ENCODE results near the gene SRRM2.

Gene SRRM2

DNA sequence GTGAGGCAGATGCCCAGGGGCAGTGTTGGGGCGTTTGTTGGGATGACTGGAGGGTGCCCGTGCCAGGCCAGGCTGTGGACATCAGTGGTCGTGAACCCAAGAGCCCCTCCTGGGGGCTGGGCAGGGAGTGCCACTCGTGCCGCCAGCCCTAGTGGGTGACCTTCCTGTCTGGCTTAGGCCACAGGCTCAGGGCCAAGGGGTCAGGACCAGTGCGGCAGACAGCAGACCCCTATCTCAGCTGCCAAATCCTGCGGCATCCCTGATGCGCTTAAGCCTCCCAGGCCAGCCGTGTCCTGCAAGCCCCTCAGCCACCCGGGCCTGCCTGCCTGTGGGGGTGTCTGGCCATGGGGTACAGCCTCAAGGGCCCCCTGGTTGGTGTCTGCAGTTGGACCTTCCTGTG lies 47.1 kb upstream of the SRRM2 start:
- CTCF ChIA-PET, result no interaction called here
- no peak for DNase-seq (ENCODE audit: extremely low spot score)
- POLR2A ChIA-PET, result no interaction called here
- no peak for TF ChIP-seq ZNF384 (IDR thresholded peaks at IDR 0.05)
- TF ChIP-seq FOXA1 (IDR thresholded peaks at IDR 0.05), result no peak
- TF ChIP-seq LEF1 (IDR thresholded peaks at IDR 0.05; ENCODE audit: borderline replicate concordance), result no peak
- TF ChIP-seq BHLHE40 (IDR thresholded peaks at IDR 0.05; ENCODE audit: borderline replicate concordance), result no peak
- TF ChIP-seq SP1 (IDR thresholded peaks at IDR 0.05), result no peak
- no peak for TF ChIP-seq PKNOX1 (IDR thresholded peaks at IDR 0.05)

DNA sequence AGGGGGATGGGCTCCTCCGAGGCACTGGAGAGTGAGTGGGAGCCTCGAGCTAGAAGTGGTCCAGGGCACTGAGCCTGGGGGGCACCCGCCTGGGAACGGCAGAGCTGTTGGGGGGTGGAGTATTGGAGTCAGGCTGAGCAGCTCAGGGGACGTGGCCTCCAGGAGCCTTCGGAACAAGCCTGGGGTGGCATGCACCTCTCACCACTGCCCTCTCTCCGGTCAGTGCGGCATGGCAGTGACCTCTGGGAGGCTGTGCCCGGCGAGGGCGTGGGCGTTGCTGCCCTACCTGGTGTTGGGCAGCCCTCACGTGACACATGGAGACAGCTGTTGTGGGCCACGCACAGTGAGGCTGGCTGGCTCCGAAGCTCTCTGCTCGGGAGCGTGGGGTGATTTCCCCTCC lies 46.4 kb upstream of the SRRM2 start:
- TF ChIP-seq FOXK2 (IDR thresholded peaks at IDR 0.05) (no peak), L3MBTL2 (conservative IDR thresholded peaks at IDR 0.05) (no peak), CTBP1 (IDR thresholded peaks at IDR 0.05; ENCODE audit: borderline replicate concordance) (no peak), SP1 (IDR thresholded peaks at IDR 0.05) (no peak), ARNT (IDR thresholded peaks at IDR 0.05) (no peak), TARDBP (IDR thresholded peaks at IDR 0.05) (no peak), ZNF384 (IDR thresholded peaks at IDR 0.05) (no peak), ELF4 (IDR thresholded peaks at IDR 0.05) (no peak), FOXA1 (IDR thresholded peaks at IDR 0.05) (no peak), BHLHE40 (IDR thresholded peaks at IDR 0.05; ENCODE audit: borderline replicate concordance) (no peak), HDGF (IDR thresholded peaks at IDR 0.05; ENCODE audit: borderline replicate concordance) (no peak), FOXM1 (IDR thresholded peaks at IDR 0.05; ENCODE audit: borderline replicate concordance) (no peak), NFRKB (IDR thresholded peaks at IDR 0.05) (no peak), LEF1 (IDR thresholded peaks at IDR 0.05; ENCODE audit: borderline replicate concordance) (no peak), PKNOX1 (IDR thresholded peaks at IDR 0.05) (no peak), SUZ12 (IDR thresholded peaks at IDR 0.05) (no peak)
- POLR2A ChIA-PET, result no interaction called here
- no peak for DNase-seq (ENCODE audit: extremely low spot score)
- CTCF ChIA-PET, result no interaction called here

DNA sequence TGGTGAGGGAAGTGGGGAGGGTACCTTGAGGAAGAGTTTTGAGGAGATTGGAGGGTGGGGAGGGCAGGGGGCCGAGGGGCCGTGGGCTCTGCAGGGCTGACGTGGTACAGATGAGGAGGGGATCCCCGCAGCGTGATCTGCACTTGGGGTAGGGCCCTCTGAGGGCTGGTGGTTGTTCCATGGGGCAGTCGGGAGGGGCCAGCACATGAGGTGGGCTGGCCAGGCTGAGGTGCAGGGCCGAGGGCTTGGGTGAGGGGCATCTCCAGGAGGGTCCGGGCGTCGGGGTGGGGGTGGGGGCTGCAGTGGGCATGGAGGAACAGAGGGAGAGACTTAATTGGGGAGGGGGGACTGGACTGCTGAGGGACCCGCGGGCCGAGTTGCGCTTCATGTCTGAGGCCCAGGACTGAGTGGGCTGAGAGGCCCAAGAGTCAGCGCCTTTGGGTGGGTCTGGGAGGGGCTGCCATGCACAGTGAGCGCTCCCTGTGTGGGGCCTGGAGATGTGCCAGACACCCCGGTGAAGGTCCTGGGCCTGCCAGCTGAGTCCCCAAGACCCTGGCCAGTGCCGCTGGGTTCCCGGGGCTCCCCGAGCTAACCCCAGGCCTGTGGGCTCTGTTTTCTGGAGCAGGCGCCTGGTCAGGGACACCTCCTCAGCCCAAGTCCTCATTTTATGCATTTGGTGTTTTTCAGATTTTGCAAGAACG lies 45.7 kb upstream of the SRRM2 start:
- POLR2A ChIA-PET, result interaction anchor here (0.5 to 1.9 kb wide), 2 partner anchors 24 to 44 kb away, joined by 3 to 6 read pairs; partner anchors contain the start of gene KCTD5
- no peak for DNase-seq (ENCODE audit: extremely low spot score)
- TF ChIP-seq FOXM1 (IDR thresholded peaks at IDR 0.05; ENCODE audit: borderline replicate concordance) (no peak), TARDBP (IDR thresholded peaks at IDR 0.05) (no peak), SUZ12 (IDR thresholded peaks at IDR 0.05) (no peak)
- CTCF ChIA-PET, result no interaction called here

DNA sequence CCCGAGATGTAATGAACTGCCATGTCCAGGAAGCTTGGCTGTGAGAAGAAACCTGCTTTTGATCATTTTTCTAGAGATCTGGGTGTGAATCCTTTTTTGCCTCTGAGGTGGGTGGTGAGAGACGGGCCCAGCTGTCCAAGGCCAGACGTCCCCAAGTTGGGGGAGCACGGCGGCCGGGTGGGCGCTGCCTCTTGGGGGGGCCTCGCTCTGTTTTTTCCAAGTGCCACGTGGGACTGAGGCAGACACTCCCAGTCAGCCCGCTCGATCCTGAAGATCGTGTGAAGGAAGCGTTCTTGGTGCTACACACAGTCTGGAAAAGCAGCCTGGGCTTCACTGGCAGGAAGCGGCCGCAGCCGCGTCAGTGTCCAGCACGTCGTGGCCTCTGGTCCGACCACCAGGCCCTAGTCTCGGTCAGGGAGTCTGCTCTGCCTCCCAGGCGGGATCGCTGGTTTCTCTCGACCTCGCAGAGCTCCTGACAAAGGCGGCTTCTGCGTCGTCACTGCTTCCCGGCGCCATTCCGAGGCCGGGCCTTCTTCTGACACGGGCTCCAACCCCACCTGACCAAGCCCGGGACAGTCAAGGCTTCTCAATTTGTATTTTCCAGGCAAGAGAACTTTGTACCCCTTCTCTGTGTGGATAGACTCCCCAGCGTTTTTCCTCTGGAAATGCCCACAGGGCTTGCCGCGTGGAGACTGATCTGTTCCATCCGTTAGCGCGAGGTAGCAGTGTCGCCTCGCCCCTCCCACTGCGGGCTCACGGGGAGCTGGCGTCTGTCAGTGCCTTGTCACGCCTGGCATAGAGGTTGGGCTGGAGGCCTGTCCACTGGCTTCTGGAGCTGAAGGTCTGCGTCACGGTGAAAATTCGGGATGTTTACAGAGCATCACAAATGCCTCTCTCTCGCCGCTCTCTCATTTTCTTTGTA lies 44.8 kb upstream of the SRRM2 start:
- ChIA-PET CTCF (no interaction called here), POLR2A (interaction anchor here (0.5 to 1.9 kb wide), 3 partner anchors 11 to 43 kb away, joined by 3 to 6 read pairs (median 4); partner anchors contain the start of gene KCTD5)
- DNase-seq (ENCODE audit: extremely low spot score), result no peak
- TF ChIP-seq BHLHE40 (IDR thresholded peaks at IDR 0.05; ENCODE audit: borderline replicate concordance), result no peak
- TF ChIP-seq ARNT (IDR thresholded peaks at IDR 0.05), result no peak
- no peak for TF ChIP-seq CTBP1 (IDR thresholded peaks at IDR 0.05; ENCODE audit: borderline replicate concordance)
- no peak for TF ChIP-seq NFRKB (IDR thresholded peaks at IDR 0.05)
- TF ChIP-seq PKNOX1 (IDR thresholded peaks at IDR 0.05), result no peak
- TF ChIP-seq HDGF (IDR thresholded peaks at IDR 0.05; ENCODE audit: borderline replicate concordance), result no peak

DNA sequence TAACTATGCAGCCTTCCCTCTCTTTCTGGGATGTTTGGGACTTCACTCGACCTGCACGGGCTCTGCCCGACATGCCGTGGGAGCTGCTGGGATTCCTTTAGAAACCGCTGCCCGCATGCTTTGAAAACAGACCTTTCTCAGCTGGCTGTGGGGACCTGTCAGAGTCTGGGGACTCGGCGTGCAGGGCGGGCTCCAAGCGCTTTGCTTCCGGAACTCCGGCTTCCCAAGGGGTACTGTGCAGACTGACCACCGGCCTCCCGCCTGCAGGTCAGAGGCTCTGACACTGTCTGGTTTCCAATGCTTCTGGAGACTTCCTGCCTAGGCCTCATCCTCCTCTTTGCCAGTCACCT lies 44.2 kb upstream of the SRRM2 start:
- DNase-seq (ENCODE audit: extremely low spot score), result no peak
- POLR2A ChIA-PET, result interaction anchor here (1.7 to 1.9 kb wide), 2 partner anchors 11 to 26 kb away, joined by 4 to 6 read pairs; partner anchors contain the start of gene KCTD5
- CTCF ChIA-PET, result no interaction called here
- TF ChIP-seq ZNF384 (IDR thresholded peaks at IDR 0.05) (no peak), ARNT (IDR thresholded peaks at IDR 0.05) (no peak), L3MBTL2 (conservative IDR thresholded peaks at IDR 0.05) (no peak), TARDBP (IDR thresholded peaks at IDR 0.05) (no peak), FOXA1 (IDR thresholded peaks at IDR 0.05) (no peak), ELF4 (IDR thresholded peaks at IDR 0.05) (no peak), HDGF (IDR thresholded peaks at IDR 0.05; ENCODE audit: borderline replicate concordance) (no peak), SP1 (IDR thresholded peaks at IDR 0.05) (no peak), NFRKB (IDR thresholded peaks at IDR 0.05) (no peak)

GRCh38 chr16:2708955-2709587 lies 43.4 kb upstream of the SRRM2 start:
- no peak for DNase-seq (ENCODE audit: extremely low spot score)
- TF ChIP-seq BHLHE40 (IDR thresholded peaks at IDR 0.05; ENCODE audit: borderline replicate concordance), result no peak
- TF ChIP-seq TARDBP (IDR thresholded peaks at IDR 0.05), result no peak
- no peak for TF ChIP-seq L3MBTL2 (conservative IDR thresholded peaks at IDR 0.05)
- TF ChIP-seq PKNOX1 (IDR thresholded peaks at IDR 0.05), result no peak
- TF ChIP-seq FOXM1 (IDR thresholded peaks at IDR 0.05; ENCODE audit: borderline replicate concordance), result no peak
- no peak for TF ChIP-seq FOXA1 (IDR thresholded peaks at IDR 0.05)
- TF ChIP-seq SP1 (IDR thresholded peaks at IDR 0.05), result no peak
- ChIA-PET POLR2A (interaction anchor here (1.7 to 1.9 kb wide), 2 partner anchors 10 to 26 kb away, joined by 4 to 6 read pairs; partner anchors contain the start of gene KCTD5), CTCF (no interaction called here)
